ENCODE measurements around the gene DYNC2H1. TPM values are rescaled to one million over a fixed set of nuclear protein-coding genes. Genes with fewer than 3 reads are reported as not detected.

Gene DYNC2H1
- total and polyA plus RNA-seq, 4 donors: 0.77 to 3.3 (median 2.1) TPM

- Histone ChIP-seq H3K36me3 (ENCODE audit: control insufficient read depth in 4 of 4, insufficient read depth in 3 of 4, low read depth in 1 of 4, low read length in 3 of 4) (no peaks in the 10 kb centered on the region), H3K27me3 (ENCODE audit: control insufficient read depth in 4 of 4, insufficient read depth in 4 of 4, low read length in 3 of 4) (no peaks in the 10 kb centered on the region), H3K27ac (ENCODE audit: low read depth in 1 of 2, low read length in 2 of 2) (no peak overlapping the region), H3K4me3 (ENCODE audit: low read depth in 1 of 3, low read length in 3 of 3) (no peak overlapping the region), H3K4me1 (ENCODE audit: control insufficient read depth in 4 of 4, insufficient read depth in 4 of 4, low read length in 3 of 4) (no peaks in the 10 kb centered on the region), H3K9me3 (ENCODE audit: control insufficient read depth in 4 of 4, low read length in 3 of 4) (no peaks in the 10 kb centered on the region), H3K9ac (ENCODE audit: low read depth in 1 of 2, low read length in 2 of 2) (no peak overlapping the region)
- no peak for DNase-seq (ENCODE audit: low spot score)
- 92% methylated on average over 3 of the region's 3 CpGs for WGBS
- no peak for TF ChIP-seq HNF4G (IDR thresholded peaks at IDR 0.05)
- TF ChIP-seq JUND (IDR thresholded peaks at IDR 0.05): no peak
- no peak for TF ChIP-seq EGR1 (IDR thresholded peaks at IDR 0.05; ENCODE audit: low read depth in 2 of 2)
- TF ChIP-seq MAX (IDR thresholded peaks at IDR 0.05): no peak
These were observed 48.3 kb downstream of the DYNC2H1 start for GRCh38 chr11:103157542-103157941.

- TF ChIP-seq NR2F2 (IDR thresholded peaks at IDR 0.05) (no peak), YY1 (IDR thresholded peaks at IDR 0.05) (no peak), ATF3 (IDR thresholded peaks at IDR 0.05) (no peak), GABPA (IDR thresholded peaks at IDR 0.05 in 1 of 2, conservative IDR thresholded peaks at IDR 0.05 in 1 of 2) (no peak), CTCF (IDR thresholded peaks at IDR 0.05; ENCODE audit: low read depth, low read length, missing input control) (no peak), HNF4G (IDR thresholded peaks at IDR 0.05) (no peak), TAF1 (conservative IDR thresholded peaks at IDR 0.05) (no peak), ZBTB33 (IDR thresholded peaks at IDR 0.05) (no peak), FOXA2 (IDR thresholded peaks at IDR 0.05) (no peak), JUND (IDR thresholded peaks at IDR 0.05) (no peak), SP1 (IDR thresholded peaks at IDR 0.05) (no peak), HNF4A (conservative IDR thresholded peaks at IDR 0.05) (no peak), RAD21 (IDR thresholded peaks at IDR 0.05) (no peak), EGR1 (IDR thresholded peaks at IDR 0.05; ENCODE audit: low read depth in 2 of 2) (no peak), FOXA1 (IDR thresholded peaks at IDR 0.05) (no peak), MAX (IDR thresholded peaks at IDR 0.05) (no peak), RXRA (IDR thresholded peaks at IDR 0.05) (no peak), REST (IDR thresholded peaks at IDR 0.05) (no peak)
- no peaks in the 10 kb centered on the region for H3K36me3 ChIP-seq (ENCODE audit: control insufficient read depth in 4 of 4, insufficient read depth in 3 of 4, low read depth in 1 of 4, low read length in 3 of 4)
- WGBS: 57% methylated on average over 2 of the region's 2 CpGs
These were observed 55.0 kb downstream of the DYNC2H1 start for GRCh38 chr11:103164093-103164796.

More at GRCh38 chr11:103164093-103164796, 55.0 kb downstream of the DYNC2H1 start:
- Histone ChIP-seq H3K4me1 (ENCODE audit: control insufficient read depth in 4 of 4, insufficient read depth in 4 of 4, low read length in 3 of 4) (peaks cover 0 to 2% (median 0%) of the 10 kb centered on the region in 4 donors), H3K27ac (ENCODE audit: low read depth in 1 of 2, low read length in 2 of 2) (no peak overlapping the region), H3K27me3 (ENCODE audit: control insufficient read depth in 4 of 4, insufficient read depth in 4 of 4, low read length in 3 of 4) (peaks cover 0 to 2% (median 0%) of the 10 kb centered on the region in 4 donors), H3K9me3 (ENCODE audit: control insufficient read depth in 4 of 4, low read length in 3 of 4) (no peaks in the 10 kb centered on the region), H3K4me3 (ENCODE audit: low read depth in 1 of 3, low read length in 3 of 3) (no peak overlapping the region), H3K9ac (ENCODE audit: low read depth in 1 of 2, low read length in 2 of 2) (no peak overlapping the region)
- no peak for DNase-seq (ENCODE audit: low spot score)

Measured in liver (tissue), 9 donors.